Activated CD4-positive, CD25-positive, alpha-beta regulatory T cell treated with anti-CD3 and anti-CD28 coated beads, Interleukin-2, amount 50 U/mL, for 24 hours (primary cell): ENCODE measurements around the gene THBS2.
A peak's percentile ranks its signal among the peaks of the same experiment; 100 is the strongest.
"Not testable (repeated sequence)": the region's sequence is repeated elsewhere in the genome, so short reads cannot be mapped to it uniquely, and the experiment has no call there.

Source experiments
- ATAC-seq, 2 donors: fragments of 150-1000 bp; cut with Tn5 transposase; one replicate each; pipeline ENCODE4 v1.10.0; 2021; ENCODE audit warnings: mild to moderate bottlenecking in 1 of 2, moderate library complexity in 1 of 2

Gene THBS2

GRCh38 chr6:169205176-169206160 is 48.2 kb downstream of the THBS2 start:
- no peak for ATAC-seq

- ATAC-seq: no peak
Measured at GRCh38 chr6:169204167-169204566, 49.5 kb downstream of the THBS2 start.

GRCh38 chr6:169201985-169202384 is 51.7 kb downstream of the THBS2 start:
- ATAC-seq: no peak

- ATAC-seq: no peak
Measured at GRCh38 chr6:169200893-169201514, 52.6 kb downstream of the THBS2 start.

GRCh38 chr6:169199625-169200335 is 53.9 kb downstream of the THBS2 start:
- no peak for ATAC-seq

- ATAC-seq: no peak
Measured at GRCh38 chr6:169198885-169199284, 54.8 kb downstream of the THBS2 start.

- ATAC-seq: not testable (repeated sequence)
Measured at GRCh38 chr6:169197929-169198328, 55.7 kb downstream of the THBS2 start.

- not testable (repeated sequence) for ATAC-seq
Measured at GRCh38 chr6:169196279-169196678, 57.4 kb downstream of the THBS2 start.

GRCh38 chr6:169194737-169195136 is 58.9 kb downstream of the THBS2 start:
- ATAC-seq: no peak

GRCh38 chr6:169190970-169191369 is 62.7 kb downstream of the THBS2 start:
- no peak for ATAC-seq

GRCh38 chr6:169190144-169190584 is 63.5 kb downstream of the THBS2 start:
- ATAC-seq: no peak

GRCh38 chr6:169189686-169190085 is 64.0 kb downstream of the THBS2 start:
- no peak for ATAC-seq

GRCh38 chr6:169189182-169189581 is 64.5 kb downstream of the THBS2 start:
- ATAC-seq: no peak

- peak; percentile 55 to 66 for ATAC-seq
Measured at GRCh38 chr6:169188475-169188874, 65.2 kb downstream of the THBS2 start.

GRCh38 chr6:169188051-169188470 is 65.6 kb downstream of the THBS2 start:
- ATAC-seq: peak in 1 of 2 donors; percentile 53

GRCh38 chr6:169186496-169187169 is 67.0 kb downstream of the THBS2 start:
- ATAC-seq: no peak

- no peak for ATAC-seq
Measured at GRCh38 chr6:169185692-169186485, 67.8 kb downstream of the THBS2 start.

- no peak for ATAC-seq
Measured at GRCh38 chr6:169185011-169185521, 68.6 kb downstream of the THBS2 start.

- ATAC-seq: no peak
Measured at GRCh38 chr6:169184419-169184818, 69.2 kb downstream of the THBS2 start.

GRCh38 chr6:169183233-169183632 is 70.4 kb downstream of the THBS2 start:
- ATAC-seq: no peak

- not testable (repeated sequence) for ATAC-seq
Measured at GRCh38 chr6:169179831-169180230, 73.8 kb downstream of the THBS2 start.
